ENCODE results near the gene RHOG. TPM values are rescaled to one million over a fixed set of nuclear protein-coding genes. Genes with fewer than 3 reads are reported as not detected.

Gene RHOG
- total RNA-seq, 1 donor from 2014 or later, result 163 TPM

GRCh38 chr11:3823303-3823702 is 17.5 kb downstream of the RHOG start:
- peaks cover 28% of the 10 kb centered on the region for H3K4me1 Mint-ChIP-seq

GRCh38 chr11:3822312-3822711 is 18.4 kb downstream of the RHOG start:
- ATAC-seq (ENCODE audit: low read depth) (no peak), DNase-seq (no peak)
- Mint-ChIP-seq H3K4me3 (no peak overlapping the region), H3K27me3 (no peaks in the 10 kb centered on the region), H3K4me1 (peaks cover 25% of the 10 kb centered on the region), H3K27ac (no peak overlapping the region), H3K36me3 (ENCODE audit: low read depth) (peaks cover 23% of the 10 kb centered on the region), H3K9me3 (no peaks in the 10 kb centered on the region)
- ChIA-PET POLR2A (interaction anchor here (1.5 to 6.0 kb wide), 2 partner anchors 16 to 32 kb away, joined by 3 to 91 read pairs; partner anchors contain the start of gene RHOG), CTCF (interaction anchor here (5.9 kb wide), 1 partner anchor 18 kb away, joined by 51 read pairs; the partner anchor contains the start of gene RHOG)
- intact Hi-C loops (cut with micrococcal nuclease), result no loop called here
- no peak for TF ChIP-seq CTCF (IDR thresholded peaks at IDR 0.05)

More at GRCh38 chr11:3823303-3823702, 17.5 kb downstream of the RHOG start:
- peaks cover 33% of the 10 kb centered on the region for H3K36me3 Mint-ChIP-seq (ENCODE audit: low read depth)
- H3K27me3 Mint-ChIP-seq, result no peaks in the 10 kb centered on the region
- ChIA-PET CTCF (interaction anchor here (5.9 kb wide), 1 partner anchor 17 kb away, joined by 51 read pairs; the partner anchor contains the start of gene RHOG), POLR2A (interaction anchor here (1.5 to 6.0 kb wide), 2 partner anchors 15 to 31 kb away, joined by 3 to 91 read pairs; partner anchors contain the start of gene RHOG)
- DNase-seq (no peak), ATAC-seq (ENCODE audit: low read depth) (no peak)
- no peak for TF ChIP-seq CTCF (IDR thresholded peaks at IDR 0.05)
- H3K4me3 Mint-ChIP-seq, result no peak overlapping the region
- peak overlapping the region; percentile 63 for H3K27ac Mint-ChIP-seq
- no peaks in the 10 kb centered on the region for H3K9me3 Mint-ChIP-seq
- intact Hi-C loops (cut with micrococcal nuclease), result no loop called here

GRCh38 chr11:3820971-3821370 is 19.8 kb downstream of the RHOG start:
- TF ChIP-seq CTCF (IDR thresholded peaks at IDR 0.05), result no peak
- no peak overlapping the region for H3K27ac Mint-ChIP-seq
- CTCF ChIA-PET, result interaction anchor here (1.2 to 2.7 kb wide), 3 partner anchors 12 to 252 kb away, joined by 4 to 10 read pairs (median 9); partner anchors contain the start of gene RHOG

GRCh38 chr11:3817181-3817800 is 23.5 kb downstream of the RHOG start:
- TF ChIP-seq CTCF (IDR thresholded peaks at IDR 0.05), result no peak
- DNase-seq, result no peak
- H3K27ac Mint-ChIP-seq, result no peak overlapping the region
- ChIA-PET POLR2A (no interaction called here), CTCF (no interaction called here)
- intact Hi-C loops (cut with micrococcal nuclease), result no loop called here
- ATAC-seq (ENCODE audit: low read depth), result no peak
- no peak overlapping the region for H3K4me3 Mint-ChIP-seq
- H3K27me3 Mint-ChIP-seq, result no peaks in the 10 kb centered on the region
- no peaks in the 10 kb centered on the region for H3K36me3 Mint-ChIP-seq (ENCODE audit: low read depth)
- H3K4me1 Mint-ChIP-seq, result no peaks in the 10 kb centered on the region
- H3K9me3 Mint-ChIP-seq, result no peaks in the 10 kb centered on the region

More at GRCh38 chr11:3820971-3821370, 19.8 kb downstream of the RHOG start:
- Mint-ChIP-seq H3K27me3 (no peaks in the 10 kb centered on the region), H3K4me1 (peaks cover 19% of the 10 kb centered on the region), H3K9me3 (no peaks in the 10 kb centered on the region), H3K36me3 (ENCODE audit: low read depth) (peaks cover 9% of the 10 kb centered on the region), H3K4me3 (no peak overlapping the region)
- intact Hi-C loops (cut with micrococcal nuclease), result no loop called here
- DNase-seq (no peak), ATAC-seq (ENCODE audit: low read depth) (no peak)
- POLR2A ChIA-PET, result interaction anchor here (1.5 kb wide), 1 partner anchor 20 kb away, joined by 8 read pairs; the partner anchor contains the start of gene RHOG

GRCh38 chr11:3816673-3817072 is 24.1 kb downstream of the RHOG start:
- no peak for TF ChIP-seq CTCF (IDR thresholded peaks at IDR 0.05)
- ChIA-PET POLR2A (no interaction called here), CTCF (no interaction called here)
- H3K27ac Mint-ChIP-seq, result no peak overlapping the region
- no peaks in the 10 kb centered on the region for H3K4me1 Mint-ChIP-seq
- ATAC-seq (ENCODE audit: low read depth) (no peak), DNase-seq (no peak)
- intact Hi-C loops (cut with micrococcal nuclease), result no loop called here
- no peaks in the 10 kb centered on the region for H3K9me3 Mint-ChIP-seq
- no peak overlapping the region for H3K4me3 Mint-ChIP-seq
- no peaks in the 10 kb centered on the region for H3K36me3 Mint-ChIP-seq (ENCODE audit: low read depth)
- no peaks in the 10 kb centered on the region for H3K27me3 Mint-ChIP-seq
